ENCODE measurements around the gene SYT17. TPM values are rescaled to one million over a fixed set of nuclear protein-coding genes. Genes with fewer than 3 reads are reported as not detected.

SYT17 gene
- polyA plus RNA-seq, 1 donor (not counting 4 experiments of a cell fraction or from before 2014, with no cell fraction given) = not detected

DNA sequence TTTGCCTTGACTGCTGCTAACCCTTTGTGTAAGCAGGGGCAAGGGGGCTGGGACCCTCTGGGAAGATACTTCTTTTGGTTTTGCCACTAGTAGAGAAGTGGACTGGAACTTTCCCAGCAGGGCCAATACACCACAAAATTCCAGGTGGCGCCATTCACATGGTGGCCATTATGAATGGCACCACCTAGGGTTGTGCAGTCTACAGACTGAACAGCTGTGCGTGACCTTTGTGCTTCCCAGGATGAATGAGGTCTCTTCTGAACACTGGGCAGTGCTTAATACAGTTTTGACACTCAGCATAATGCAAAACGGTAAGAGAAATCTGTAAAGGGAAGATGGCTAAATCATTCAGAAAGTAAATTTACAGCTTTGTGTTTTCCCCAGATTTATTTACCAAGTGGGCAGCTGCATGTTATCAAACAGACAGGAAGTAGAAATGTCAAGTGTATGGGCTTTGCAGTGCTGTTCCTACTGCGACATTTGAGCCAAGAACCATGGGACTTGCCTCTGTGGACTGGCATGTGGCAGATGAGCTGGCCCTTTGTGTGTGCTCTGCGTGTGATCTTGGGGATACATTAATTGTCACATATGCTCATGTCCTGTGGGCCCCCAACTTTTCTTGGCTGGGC, 9.2 kb downstream of the SYT17 start:
- Histone ChIP-seq H3K27ac (ENCODE audit: control insufficient read depth, insufficient read depth, low read length) (no peak overlapping the region), H3K4me2 (ENCODE audit: control insufficient read depth, extremely low read depth, insufficient read depth, low read depth, low read length) (no peak overlapping the region), H3K9ac (ENCODE audit: control insufficient read depth, extremely low read depth, insufficient read depth, low read length) (no peak overlapping the region), H3K9me1 (ENCODE audit: control insufficient read depth, extremely low read depth, insufficient read depth, low read length) (no peaks in the 10 kb centered on the region), H3K36me3 (ENCODE audit: control insufficient read depth in 2 of 2, extremely low read depth in 1 of 2, insufficient read depth in 2 of 2, low read length in 2 of 2) (no peaks in the 10 kb centered on the region), H3K4me3 (ENCODE audit: control insufficient read depth in 2 of 3, extremely low read depth in 1 of 3, insufficient read depth in 2 of 3, low read depth in 1 of 3, low read length in 3 of 3) (no peak overlapping the region), H4K20me1 (ENCODE audit: control insufficient read depth, extremely low read depth, insufficient read depth, low read length) (no peaks in the 10 kb centered on the region), H3K4me1 (ENCODE audit: control insufficient read depth, extremely low read depth, insufficient read depth, low read length) (no peaks in the 10 kb centered on the region), H3K9me3 (ENCODE audit: control insufficient read depth, low read depth, low read length) (no peaks in the 10 kb centered on the region), H3K27me3 (ENCODE audit: control insufficient read depth, extremely low read depth, insufficient read depth, low read length) (peaks cover 6% of the 10 kb centered on the region), H2AFZ (ENCODE audit: control insufficient read depth, low read length) (no peak overlapping the region), H3K79me2 (ENCODE audit: control insufficient read depth, insufficient read depth, low read length) (no peaks in the 10 kb centered on the region)
- no peak for DNase-seq (ENCODE audit: low read depth, low spot score)
- FAIRE-seq = no peak
- TF ChIP-seq, protein P1, sequence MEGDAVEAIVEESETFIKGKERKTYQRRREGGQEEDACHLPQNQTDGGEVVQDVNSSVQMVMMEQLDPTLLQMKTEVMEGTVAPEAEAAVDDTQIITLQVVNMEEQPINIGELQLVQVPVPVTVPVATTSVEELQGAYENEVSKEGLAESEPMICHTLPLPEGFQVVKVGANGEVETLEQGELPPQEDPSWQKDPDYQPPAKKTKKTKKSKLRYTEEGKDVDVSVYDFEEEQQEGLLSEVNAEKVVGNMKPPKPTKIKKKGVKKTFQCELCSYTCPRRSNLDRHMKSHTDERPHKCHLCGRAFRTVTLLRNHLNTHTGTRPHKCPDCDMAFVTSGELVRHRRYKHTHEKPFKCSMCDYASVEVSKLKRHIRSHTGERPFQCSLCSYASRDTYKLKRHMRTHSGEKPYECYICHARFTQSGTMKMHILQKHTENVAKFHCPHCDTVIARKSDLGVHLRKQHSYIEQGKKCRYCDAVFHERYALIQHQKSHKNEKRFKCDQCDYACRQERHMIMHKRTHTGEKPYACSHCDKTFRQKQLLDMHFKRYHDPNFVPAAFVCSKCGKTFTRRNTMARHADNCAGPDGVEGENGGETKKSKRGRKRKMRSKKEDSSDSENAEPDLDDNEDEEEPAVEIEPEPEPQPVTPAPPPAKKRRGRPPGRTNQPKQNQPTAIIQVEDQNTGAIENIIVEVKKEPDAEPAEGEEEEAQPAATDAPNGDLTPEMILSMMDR (optimal IDR thresholded peaks at IDR 0.05 in 1 of 3, IDR thresholded peaks at IDR 0.05 in 1 of 3, conservative IDR thresholded peaks at IDR 0.05 in 1 of 3; ENCODE audit: extremely low read depth in 1 of 3, insufficient read depth in 2 of 3, low read length in 3 of 3) = peak in 1 of 3 experiments; percentile 41
- no peak for TF ChIP-seq EZH2 (IDR thresholded peaks at IDR 0.05; ENCODE audit: low read length)
- dilution Hi-C loops (cut with MboI; ENCODE audit: extremely low pct_ligation_motif_present, low sequenced_read_pairs) = no loop called here

DNA sequence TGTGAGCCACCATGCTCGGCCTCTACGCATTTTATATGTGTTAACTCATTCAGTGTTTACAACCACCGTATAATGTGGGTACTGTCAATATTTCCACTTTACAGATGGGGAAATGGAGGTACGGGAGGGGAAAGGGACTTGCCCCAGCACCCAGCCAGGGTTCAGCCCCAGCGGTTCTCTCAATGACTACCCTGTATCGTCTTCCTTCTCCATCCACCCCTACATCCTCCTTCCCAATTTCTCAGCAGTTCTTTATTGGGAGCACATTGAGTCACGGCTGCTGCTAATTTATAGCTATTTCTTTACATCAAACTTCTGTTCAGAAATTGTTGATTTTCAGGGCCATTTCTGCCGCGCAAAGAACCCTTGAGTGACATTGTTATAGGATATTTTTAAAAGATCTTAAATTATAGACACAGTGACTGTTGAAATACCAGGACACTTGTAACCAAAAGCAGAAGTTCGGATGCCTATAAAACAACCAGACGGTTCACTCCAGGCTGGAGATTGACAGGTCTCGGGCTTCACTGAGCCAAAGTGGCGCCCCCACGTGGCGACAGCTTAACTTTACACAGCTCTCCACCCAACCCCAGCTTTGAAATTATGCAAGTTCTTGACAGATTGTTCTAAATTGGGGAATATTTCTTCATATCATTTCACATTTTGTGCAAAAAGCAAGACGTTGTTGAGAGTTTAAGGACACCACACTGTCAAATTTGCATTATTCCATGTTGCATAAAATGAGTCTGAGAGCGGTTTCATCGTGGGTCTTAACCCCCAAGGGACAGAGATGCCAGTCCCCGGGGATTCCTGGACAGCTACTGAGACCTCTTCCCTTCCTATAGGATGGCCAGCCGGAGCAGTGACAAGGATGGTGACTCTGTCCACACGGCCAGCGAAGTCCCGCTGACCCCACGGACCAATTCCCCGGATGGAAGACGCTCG, 11.8 kb downstream of the SYT17 start:
- Histone ChIP-seq H3K79me2 (ENCODE audit: control insufficient read depth, insufficient read depth, low read length) (no peaks in the 10 kb centered on the region), H3K9me1 (ENCODE audit: control insufficient read depth, extremely low read depth, insufficient read depth, low read length) (no peaks in the 10 kb centered on the region), H3K4me3 (ENCODE audit: control insufficient read depth in 2 of 3, extremely low read depth in 1 of 3, insufficient read depth in 2 of 3, low read depth in 1 of 3, low read length in 3 of 3) (no peak overlapping the region), H3K27ac (ENCODE audit: control insufficient read depth, insufficient read depth, low read length) (no peak overlapping the region), H2AFZ (ENCODE audit: control insufficient read depth, low read length) (no peak overlapping the region), H3K4me1 (ENCODE audit: control insufficient read depth, extremely low read depth, insufficient read depth, low read length) (no peaks in the 10 kb centered on the region), H4K20me1 (ENCODE audit: control insufficient read depth, extremely low read depth, insufficient read depth, low read length) (no peaks in the 10 kb centered on the region), H3K27me3 (ENCODE audit: control insufficient read depth, extremely low read depth, insufficient read depth, low read length) (no peaks in the 10 kb centered on the region), H3K36me3 (ENCODE audit: control insufficient read depth in 2 of 2, extremely low read depth in 1 of 2, insufficient read depth in 2 of 2, low read length in 2 of 2) (no peaks in the 10 kb centered on the region), H3K9me3 (ENCODE audit: control insufficient read depth, low read depth, low read length) (no peaks in the 10 kb centered on the region), H3K4me2 (ENCODE audit: control insufficient read depth, extremely low read depth, insufficient read depth, low read depth, low read length) (no peak overlapping the region), H3K9ac (ENCODE audit: control insufficient read depth, extremely low read depth, insufficient read depth, low read length) (no peak overlapping the region)
- no peak for TF ChIP-seq EZH2 (IDR thresholded peaks at IDR 0.05; ENCODE audit: low read length)
- TF ChIP-seq, protein P1 (optimal IDR thresholded peaks at IDR 0.05 in 1 of 3, IDR thresholded peaks at IDR 0.05 in 1 of 3, conservative IDR thresholded peaks at IDR 0.05 in 1 of 3; ENCODE audit: extremely low read depth in 1 of 3, insufficient read depth in 2 of 3, low read length in 3 of 3) = peak; percentile 79
- FAIRE-seq (no peak), DNase-seq (ENCODE audit: low read depth, low spot score) (no peak)
- dilution Hi-C loops (cut with MboI; ENCODE audit: extremely low pct_ligation_motif_present, low sequenced_read_pairs) = no loop called here
